Colonic mucosa (tissue), 4 donors: Measurements from ENCODE around the gene TMEM88. TPM values are rescaled to one million over a fixed set of nuclear protein-coding genes. Genes with fewer than 3 reads are reported as not detected.
A peak's percentile ranks its signal among the peaks of the same experiment; 100 is the strongest.

Source experiments
- DNase-seq: peaks from one replicate; pipeline ENCODE4 v3.0.0-alpha.2; 2020
- H3K27ac ChIP-seq: fragments of 200-600 bp; one replicate; pipeline ENCODE4 v1.8.0; 2021
- H3K27me3 ChIP-seq: fragments of 200-600 bp; one replicate; pipeline ENCODE4 v1.8.0; 2021
- H3K36me3 ChIP-seq: fragments of 200-600 bp; one replicate; pipeline ENCODE4 v1.8.0; 2021
- H3K4me1 ChIP-seq: fragments of 200-600 bp; one replicate; pipeline ENCODE4 v1.8.0; 2021; ENCODE audit warnings: mild to moderate bottlenecking
- H3K4me3 ChIP-seq: fragments of 200-600 bp; one replicate; pipeline ENCODE4 v1.8.0; 2021
- H3K9ac ChIP-seq, 2 donors: one replicate each; pipeline ENCODE4 v1.7.0; 2013; ENCODE audit warnings: control low read depth in 2 of 2, low read depth in 2 of 2, low read length in 2 of 2
- H3K9me3 ChIP-seq: fragments of 200-600 bp; one replicate; pipeline ENCODE4 v1.8.0; 2021
- intact Hi-C: fragments of 100-400 bp; cut with DNase I; formaldehyde crosslinking; loops from one replicate; pipeline ENCODE4 v1.14.1; 2022
- total RNA-seq, 2 donors: library from RNA; stranded (reverse); fragmentation: NEBNext Ultra II Directional in 1 of 2; extraction: Animal tissue kit (Norgen Biotek cat#: 25700) in 1 of 2; gene quantifications; one replicate each; pipeline ENCODE4 v1.2.1, GENCODE V29; 2021
- TF ChIP-seq, protein P1 (sequence below): fragments of 200-600 bp; IDR thresholded peaks from one replicate; pipeline ENCODE4 v1.8.0; 2022; ENCODE audit warnings: antibody characterized with exemption, mild to moderate bottlenecking
- donor health status: healthy.
- donor health status: DM: no; HTN: no; CAD: no.
- donor health status: DM: no; HTN: no; CAD: no.

The TMEM88 gene
- total RNA-seq, 2 donors from 2014 or later: 2.5 to 2.7 TPM

DNA sequence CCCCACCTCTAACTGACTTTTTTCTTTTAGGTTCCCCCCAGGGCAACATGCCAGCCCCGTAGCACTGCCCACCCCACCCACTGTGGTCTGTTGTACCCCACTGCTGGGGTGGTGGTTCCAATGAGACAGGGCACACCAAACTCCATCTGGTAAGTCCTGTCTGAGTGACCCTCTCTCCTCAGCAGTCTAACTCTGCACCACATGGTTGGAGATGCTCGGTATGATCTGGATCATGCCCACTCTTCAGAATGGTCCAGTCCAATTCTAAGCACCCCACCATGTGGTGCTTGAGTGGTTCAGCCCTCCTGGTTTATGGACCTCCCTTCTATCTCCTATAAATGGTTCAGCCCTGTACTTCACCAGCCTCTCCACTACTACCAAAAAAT is 15.0 kb upstream of the TMEM88 start:
- Histone ChIP-seq H3K9me3 (no peaks in the 10 kb centered on the region), H3K36me3 (no peaks in the 10 kb centered on the region), H3K9ac (peak overlapping the region in 1 of 2 donors; percentile 97), H3K27ac (peak overlapping the region; percentile 77), H3K4me3 (no peak overlapping the region), H3K27me3 (no peaks in the 10 kb centered on the region), H3K4me1 (peaks cover 39% of the 10 kb centered on the region)
- TF ChIP-seq, protein P1, sequence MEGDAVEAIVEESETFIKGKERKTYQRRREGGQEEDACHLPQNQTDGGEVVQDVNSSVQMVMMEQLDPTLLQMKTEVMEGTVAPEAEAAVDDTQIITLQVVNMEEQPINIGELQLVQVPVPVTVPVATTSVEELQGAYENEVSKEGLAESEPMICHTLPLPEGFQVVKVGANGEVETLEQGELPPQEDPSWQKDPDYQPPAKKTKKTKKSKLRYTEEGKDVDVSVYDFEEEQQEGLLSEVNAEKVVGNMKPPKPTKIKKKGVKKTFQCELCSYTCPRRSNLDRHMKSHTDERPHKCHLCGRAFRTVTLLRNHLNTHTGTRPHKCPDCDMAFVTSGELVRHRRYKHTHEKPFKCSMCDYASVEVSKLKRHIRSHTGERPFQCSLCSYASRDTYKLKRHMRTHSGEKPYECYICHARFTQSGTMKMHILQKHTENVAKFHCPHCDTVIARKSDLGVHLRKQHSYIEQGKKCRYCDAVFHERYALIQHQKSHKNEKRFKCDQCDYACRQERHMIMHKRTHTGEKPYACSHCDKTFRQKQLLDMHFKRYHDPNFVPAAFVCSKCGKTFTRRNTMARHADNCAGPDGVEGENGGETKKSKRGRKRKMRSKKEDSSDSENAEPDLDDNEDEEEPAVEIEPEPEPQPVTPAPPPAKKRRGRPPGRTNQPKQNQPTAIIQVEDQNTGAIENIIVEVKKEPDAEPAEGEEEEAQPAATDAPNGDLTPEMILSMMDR: no peak
- no peak for DNase-seq
- intact Hi-C loops: no loop called here

DNA sequence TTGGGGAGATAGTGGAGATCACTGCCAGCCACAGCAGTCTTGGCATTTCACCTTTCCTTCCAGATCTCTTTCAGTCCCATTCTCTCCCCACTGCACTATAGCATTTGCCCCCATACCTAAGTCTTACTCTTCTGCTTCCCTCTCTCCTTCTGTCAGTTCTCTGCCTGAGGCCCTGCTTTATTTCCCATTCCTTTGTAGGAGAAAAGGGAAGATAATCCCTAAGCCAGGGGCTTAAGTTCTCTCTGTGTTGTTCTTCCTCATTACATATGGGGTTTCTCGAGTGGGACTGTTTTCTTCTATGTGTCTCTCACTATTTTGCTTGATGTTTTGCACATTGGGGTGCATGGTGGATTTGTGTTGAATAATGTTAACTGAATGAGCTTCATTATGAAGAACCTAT is 14.4 kb upstream of the TMEM88 start:
- DNase-seq: no peak
- Histone ChIP-seq H3K4me3 (no peak overlapping the region), H3K4me1 (peaks cover 44% of the 10 kb centered on the region), H3K27ac (peak overlapping the region; percentile 77), H3K36me3 (no peaks in the 10 kb centered on the region), H3K27me3 (no peaks in the 10 kb centered on the region), H3K9me3 (no peaks in the 10 kb centered on the region), H3K9ac (peak overlapping the region in 1 of 2 donors; percentile 97)
- TF ChIP-seq, protein P1: no peak
- intact Hi-C loops: no loop called here

DNA sequence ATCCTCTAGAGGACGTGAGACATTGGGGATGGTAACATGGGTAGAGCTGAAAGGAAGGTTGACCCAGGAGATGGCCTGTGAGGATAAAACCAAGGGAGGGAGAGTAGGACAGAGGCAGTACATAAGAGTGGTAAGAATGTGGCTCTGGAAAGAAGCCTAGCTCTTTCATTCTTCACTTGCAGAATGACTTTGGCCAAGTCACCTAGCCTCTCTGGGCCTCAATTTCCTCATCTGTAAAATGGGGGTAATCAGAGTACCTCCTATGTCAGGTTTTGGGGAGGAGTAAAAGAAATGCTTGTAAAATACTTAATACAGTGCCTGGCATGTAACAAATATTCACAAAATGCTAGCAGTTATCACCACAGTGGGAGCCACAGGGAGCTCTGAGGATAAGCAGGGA is 14.0 kb upstream of the TMEM88 start:
- Histone ChIP-seq H3K27ac (peak overlapping the region; percentile 93), H3K4me3 (peak overlapping the region; percentile 76), H3K27me3 (no peaks in the 10 kb centered on the region), H3K9ac (peak overlapping the region in 1 of 2 donors; percentile 97), H3K36me3 (no peaks in the 10 kb centered on the region), H3K4me1 (peaks cover 44% of the 10 kb centered on the region), H3K9me3 (no peaks in the 10 kb centered on the region)
- intact Hi-C loops: no loop called here
- TF ChIP-seq, protein P1: no peak
- DNase-seq: no peak

DNA sequence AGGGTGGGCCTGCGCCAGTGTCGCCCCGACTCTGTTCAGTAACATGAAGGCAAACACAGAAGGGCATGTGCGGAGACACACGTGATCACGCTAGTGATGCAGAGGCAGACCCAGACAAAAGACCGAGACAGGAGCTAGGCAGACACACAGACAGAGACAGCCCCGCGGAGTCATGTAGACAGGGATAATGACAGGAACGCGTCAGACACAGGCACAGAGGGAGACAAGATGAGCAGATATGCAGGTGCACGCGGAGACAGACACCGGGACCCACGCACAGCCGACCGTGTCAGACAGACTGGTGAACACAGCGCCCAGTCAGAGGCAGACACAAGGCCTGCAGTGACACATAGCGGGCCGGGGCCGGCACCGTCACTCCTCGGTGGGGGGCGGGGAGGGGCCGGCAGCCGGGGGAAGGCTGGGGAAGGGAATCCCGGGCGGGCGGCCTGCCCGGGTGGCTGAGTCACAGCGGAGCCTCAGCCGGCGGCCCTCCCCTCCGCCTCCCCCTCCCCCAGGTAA is 13.4 kb upstream of the TMEM88 start:
- Histone ChIP-seq H3K4me1 (peaks cover 43% of the 10 kb centered on the region), H3K9me3 (no peaks in the 10 kb centered on the region), H3K36me3 (peaks cover 5% of the 10 kb centered on the region), H3K4me3 (peak overlapping the region; percentile 76), H3K9ac (peak overlapping the region; percentile 60 to 97), H3K27me3 (no peaks in the 10 kb centered on the region), H3K27ac (peak overlapping the region; percentile 93)
- peak; percentile 76 for DNase-seq
- intact Hi-C loops: no loop called here
- TF ChIP-seq, protein P1: no peak

DNA sequence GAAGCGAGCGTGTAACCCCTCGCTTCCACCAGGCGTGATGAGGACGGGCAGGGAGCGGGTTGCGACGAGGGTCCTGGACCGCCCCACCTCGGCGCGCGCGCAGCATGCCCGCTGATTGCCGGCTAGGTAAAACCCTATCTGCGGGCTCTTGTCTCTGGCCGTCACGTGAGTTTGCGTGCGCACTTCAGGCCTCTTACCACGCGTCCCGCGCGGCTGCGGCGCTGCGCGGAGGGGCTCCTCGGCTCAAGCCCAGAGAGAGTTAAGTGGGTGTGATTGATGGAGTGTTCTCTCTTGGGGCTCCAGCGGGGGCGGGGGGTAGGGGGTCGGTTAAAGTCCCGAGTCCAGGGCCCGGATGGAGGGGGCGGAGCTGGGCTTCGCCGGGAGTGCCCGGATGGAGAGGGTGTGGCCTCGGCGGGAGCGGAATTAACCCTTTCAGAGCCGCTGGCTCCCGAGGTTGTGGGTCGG is 12.9 kb upstream of the TMEM88 start:
- peaks cover 38% of the 10 kb centered on the region for H3K4me1 ChIP-seq
- intact Hi-C loops: no loop called here
- H3K4me3 ChIP-seq: peak overlapping the region; percentile 76
- DNase-seq: peak; percentile 94
- peak overlapping the region; percentile 93 for H3K27ac ChIP-seq
- TF ChIP-seq, protein P1: no peak
- peaks cover 5% of the 10 kb centered on the region for H3K36me3 ChIP-seq
- H3K27me3 ChIP-seq: no peaks in the 10 kb centered on the region
- no peaks in the 10 kb centered on the region for H3K9me3 ChIP-seq
- H3K9ac ChIP-seq: peak overlapping the region; percentile 97
